Peyer's patch (tissue), 4 donors: ENCODE measurements around the gene CPSF4L. TPM values are rescaled to one million over a fixed set of nuclear protein-coding genes. Genes with fewer than 3 reads are reported as not detected.
A peak's percentile ranks its signal among the peaks of the same experiment; 100 is the strongest.

Experiments used
- DNase-seq, 3 donors: peaks; one replicate each; pipeline ENCODE4 v3.0.0-alpha.2; 2017 to 2019
- H3K27ac ChIP-seq, 4 donors: fragments of 200-600 bp; sonication (generic); one replicate each; pipeline ENCODE4 v1.5.1; 2016 to 2019
- H3K27me3 ChIP-seq, 2 donors: fragments of 200-600 bp; sonication (generic); one replicate each; pipeline ENCODE4 v1.5.1; 2019
- H3K36me3 ChIP-seq, 3 donors: fragments of 200-600 bp; sonication (generic); one replicate each; pipeline ENCODE4 v1.5.1; 2016 to 2019
- H3K4me1 ChIP-seq, 4 donors: fragments of 200-600 bp; sonication (generic); one replicate each; pipeline ENCODE4 v1.5.1; 2016 to 2019
- H3K4me3 ChIP-seq, 4 donors: fragments of 200-600 bp; sonication (generic); 1 replicate in 3 of 4; 2 replicates in 1 of 4; pipeline ENCODE4 v1.5.1; 2016 to 2019; ENCODE audit warnings: mild to moderate bottlenecking in 1 of 4
- H3K9me3 ChIP-seq, 4 donors: fragments of 200-600 bp; sonication (generic); one replicate each; pipeline ENCODE4 v1.5.1; 2016 to 2019; ENCODE audit warnings: mild to moderate bottlenecking in 1 of 4
- CTCF ChIP-seq, 6 experiments: fragments of 450-650 bp in 4 of 6; fragments of 200-600 bp in 2 of 6; sonication (generic) in 1 of 6; IDR thresholded peaks; one replicate each; pipeline ENCODE4 v1.5.1; 2017 to 2019; ENCODE audit warnings: antibody characterized with exemption in 6 of 6, mild to moderate bottlenecking in 3 of 6, moderate library complexity in 1 of 6
- POLR2A ChIP-seq, 2 donors: fragments of 450-650 bp; IDR thresholded peaks; one replicate each; pipeline ENCODE4 v1.5.1; 2017; ENCODE audit warnings: antibody characterized with exemption in 2 of 2, mild to moderate bottlenecking in 2 of 2, moderate library complexity in 2 of 2
- total RNA-seq, 4 donors: library from RNA; depleted of rRNA; stranded (reverse); fragments of >200 nt; gene quantifications; one replicate each; pipeline ENCODE4 v1.1.0, GENCODE V29; 2016

The CPSF4L gene
- total RNA-seq, 4 donors from 2014 or later = not detected

- Histone ChIP-seq H3K36me3 (no peaks in the 10 kb centered on the region), H3K9me3 (no peaks in the 10 kb centered on the region), H3K27me3 (no peaks in the 10 kb centered on the region), H3K27ac (no peak overlapping the region), H3K4me3 (no peak overlapping the region), H3K4me1 (no peaks in the 10 kb centered on the region)
- no peak for DNase-seq
- TF ChIP-seq CTCF (IDR thresholded peaks at IDR 0.05) = no peak
- TF ChIP-seq POLR2A (IDR thresholded peaks at IDR 0.05) = no peak
Observed at GRCh38 chr17:73256220-73256619, 5.5 kb downstream of the CPSF4L start.

- Histone ChIP-seq H3K9me3 (no peaks in the 10 kb centered on the region), H3K27me3 (no peaks in the 10 kb centered on the region), H3K4me1 (no peaks in the 10 kb centered on the region), H3K4me3 (no peak overlapping the region), H3K27ac (no peak overlapping the region), H3K36me3 (no peaks in the 10 kb centered on the region)
- DNase-seq = peak; percentile 32 to 78 (median 75)
- TF ChIP-seq CTCF (IDR thresholded peaks at IDR 0.05) = peak; percentile 82 to 98 (median 96)
- TF ChIP-seq POLR2A (IDR thresholded peaks at IDR 0.05) = peak in 1 of 2 donors; percentile 26
Observed at GRCh38 chr17:73255671-73256181, 6.0 kb downstream of the CPSF4L start.

- H3K4me3 ChIP-seq = no peak overlapping the region
- H3K36me3 ChIP-seq = peaks cover 0 to 7% (median 0%) of the 10 kb centered on the region in 3 donors
- no peaks in the 10 kb centered on the region for H3K27me3 ChIP-seq
- TF ChIP-seq POLR2A (IDR thresholded peaks at IDR 0.05) (no peak), CTCF (IDR thresholded peaks at IDR 0.05) (no peak)
- H3K9me3 ChIP-seq = no peaks in the 10 kb centered on the region
- no peak overlapping the region for H3K27ac ChIP-seq
- H3K4me1 ChIP-seq = no peaks in the 10 kb centered on the region
- no peak for DNase-seq
Observed at GRCh38 chr17:73251871-73252270, 9.8 kb downstream of the CPSF4L start.

GRCh38 chr17:73250851-73251640 is 10.6 kb downstream of the CPSF4L start:
- Histone ChIP-seq H3K9me3 (no peaks in the 10 kb centered on the region), H3K4me1 (no peaks in the 10 kb centered on the region), H3K27ac (no peak overlapping the region), H3K27me3 (no peaks in the 10 kb centered on the region), H3K36me3 (peaks cover 0 to 11% (median 0%) of the 10 kb centered on the region in 3 donors), H3K4me3 (no peak overlapping the region)
- TF ChIP-seq CTCF (IDR thresholded peaks at IDR 0.05) (no peak), POLR2A (IDR thresholded peaks at IDR 0.05) (no peak)
- peak in 1 of 3 donors; percentile 40 for DNase-seq

GRCh38 chr17:73249700-73250099 is 12.0 kb downstream of the CPSF4L start:
- TF ChIP-seq CTCF (IDR thresholded peaks at IDR 0.05) = no peak
- TF ChIP-seq POLR2A (IDR thresholded peaks at IDR 0.05) = no peak
- DNase-seq = peak in 1 of 3 donors; percentile 23
- Histone ChIP-seq H3K27me3 (no peaks in the 10 kb centered on the region), H3K27ac (no peak overlapping the region), H3K4me1 (no peaks in the 10 kb centered on the region), H3K4me3 (no peak overlapping the region), H3K9me3 (no peaks in the 10 kb centered on the region), H3K36me3 (peaks cover 0 to 24% (median 0%) of the 10 kb centered on the region in 3 donors)
